GM12891 (cell line): Measurements from ENCODE around the gene MBLAC2.

ENCODE experiments used
- POLR2A ChIP-seq: IDR thresholded peaks from 2 replicates; pipeline ENCODE4 v1.6.1; 2011; ENCODE audit warnings: low read depth, low read length, control low read depth
- POLR2AphosphoS5 ChIP-seq: IDR thresholded peaks from 2 replicates; pipeline ENCODE4 v1.6.1; 2011; ENCODE audit warnings: low read depth, low read length, control low read depth
- TAF1 ChIP-seq: IDR thresholded peaks from 2 replicates; pipeline ENCODE4 v1.6.1; 2011; ENCODE audit warnings: low read depth, low read length, control low read depth

GRCh38 chr5:90438100-90438499 is 36.5 kb downstream of the MBLAC2 start:
- no peak for TF ChIP-seq POLR2A
- TF ChIP-seq POLR2AphosphoS5 = no peak
- no peak for TF ChIP-seq TAF1
